Kidney (tissue), 14 donors: ENCODE results near the gene TOX3. TPM values are rescaled to one million over a fixed set of nuclear protein-coding genes. Genes with fewer than 3 reads are reported as not detected.

Experiments
- DNase-seq, 5 donors: peaks; one replicate each; pipeline ENCODE4 v3.0.0-alpha.2; 2013 to 2020
- FAIRE-seq: peaks from 2 replicates; lab custom pipeline; 2012; peaks lifted over from hg19 to GRCh38; lab: Jason Lieb, UNC
- H3K27ac ChIP-seq, 2 donors: one replicate each; pipeline ENCODE4 v1.7.0; 2013; ENCODE audit warnings: low read depth in 2 of 2, low read length in 2 of 2, inconsistent platforms in 1 of 2
- H3K27me3 ChIP-seq: one replicate; pipeline ENCODE4 v1.7.1; 2013; ENCODE audit warnings: low read length, inconsistent platforms; ENCODE audit not compliant: control insufficient read depth, insufficient read depth
- H3K36me3 ChIP-seq, 3 donors: one replicate each; pipeline versions ENCODE4 v1.7.0 to v1.7.1; 2013; ENCODE audit warnings: low read length in 3 of 3, control low read depth in 1 of 3, inconsistent platforms in 1 of 3; ENCODE audit not compliant: insufficient read depth in 3 of 3, control insufficient read depth in 2 of 3
- H3K4me1 ChIP-seq, 3 donors: one replicate each; pipeline versions ENCODE4 v1.7.0 to v1.7.1; 2013; ENCODE audit warnings: low read length in 3 of 3, inconsistent platforms in 1 of 3, low read depth in 1 of 3; ENCODE audit not compliant: control insufficient read depth in 2 of 3, insufficient read depth in 2 of 3
- H3K4me3 ChIP-seq, 3 donors: one replicate each; pipeline versions ENCODE4 v1.7.0 to v1.8.1; 2013; ENCODE audit warnings: low read length in 3 of 3, control low read depth in 1 of 3, inconsistent platforms in 1 of 3
- H3K9ac ChIP-seq, 3 donors: one replicate each; pipeline versions ENCODE4 v1.7.0 to v1.7.1; 2013; ENCODE audit warnings: low read length in 3 of 3, control low read depth in 1 of 3, inconsistent platforms in 1 of 3
- H3K9me3 ChIP-seq, 3 donors: one replicate each; pipeline versions ENCODE4 v1.7.0 to v1.7.1; 2013; ENCODE audit warnings: low read length in 3 of 3, control low read depth in 1 of 3, inconsistent platforms in 1 of 3; ENCODE audit not compliant: control insufficient read depth in 2 of 3, insufficient read depth in 1 of 3
- intact Hi-C: fragments of 100-400 bp; cut with DNase I; formaldehyde crosslinking; loops from one replicate; pipeline ENCODE4 v1.11.1; 2022
- polyA plus RNA-seq: library from polyadenylated mRNA; stranded (reverse); fragments of 350-450 nt; fragmentation: Illumina TruSeq; extraction: RNeasy Lipid Tissue Mini Kit (QIAGEN cat#74804); gene quantifications from one replicate; pipeline ENCODE4 v1.2.3, GENCODE V29; 2014; ENCODE audit warnings: low read depth, low replicate concordance; ENCODE audit not compliant: insufficient read depth
- total RNA-seq: library from RNA; stranded (reverse); fragmentation: NEBNext Ultra II Directional; extraction: Animal tissue kit (Norgen Biotek cat#: 25700); gene quantifications from one replicate; pipeline ENCODE4 v1.2.1, GENCODE V29; 2021
- TF ChIP-seq, protein P1 (sequence below): IDR thresholded peaks from 3 replicates; pipeline ENCODE4 v1.5.1; 2012; ENCODE audit warnings: mild to moderate bottlenecking, moderate library complexity, borderline replicate concordance; ENCODE audit not compliant: insufficient read depth; ENCODE audit errors: extremely low read depth
- donor health status: control.
- donor health status: control.
- donor health status: control.
- donor health status: control.
- donor health status: control.
- donor health status: DM: yes; HTN: yes; CAD: no.
- donor health status: Normal renal cell carcinoma (clear cell type).

Gene TOX3
- total and polyA plus RNA-seq, 2 donors from 2014 or later: 8.7 to 16.2 TPM

DNA sequence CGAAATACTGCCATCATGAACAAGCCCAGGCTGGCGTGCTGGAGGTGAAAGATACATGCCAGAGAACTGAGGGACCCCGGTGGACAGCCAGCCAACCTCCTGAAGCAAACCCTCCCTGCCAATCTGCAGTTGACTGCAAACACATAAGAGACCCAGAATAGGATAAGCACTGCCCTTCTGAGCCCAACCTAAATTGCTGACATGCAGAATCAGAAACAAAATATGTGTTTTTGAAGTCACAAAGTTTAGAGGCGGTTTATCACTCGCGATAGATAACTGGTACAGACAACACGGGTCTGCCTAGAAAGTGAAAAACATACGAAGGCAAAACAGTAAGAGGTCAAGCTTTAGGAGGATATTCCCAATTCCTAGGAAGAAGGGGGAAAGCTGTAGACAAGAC is 14.6 kb downstream of the TOX3 start:
- H3K9ac ChIP-seq: no peak overlapping the region
- no peak for FAIRE-seq
- no peak overlapping the region for H3K4me3 ChIP-seq
- H3K27me3 ChIP-seq: no peaks in the 10 kb centered on the region
- no peaks in the 10 kb centered on the region for H3K36me3 ChIP-seq
- H3K9me3 ChIP-seq: no peaks in the 10 kb centered on the region
- TF ChIP-seq, protein P1, sequence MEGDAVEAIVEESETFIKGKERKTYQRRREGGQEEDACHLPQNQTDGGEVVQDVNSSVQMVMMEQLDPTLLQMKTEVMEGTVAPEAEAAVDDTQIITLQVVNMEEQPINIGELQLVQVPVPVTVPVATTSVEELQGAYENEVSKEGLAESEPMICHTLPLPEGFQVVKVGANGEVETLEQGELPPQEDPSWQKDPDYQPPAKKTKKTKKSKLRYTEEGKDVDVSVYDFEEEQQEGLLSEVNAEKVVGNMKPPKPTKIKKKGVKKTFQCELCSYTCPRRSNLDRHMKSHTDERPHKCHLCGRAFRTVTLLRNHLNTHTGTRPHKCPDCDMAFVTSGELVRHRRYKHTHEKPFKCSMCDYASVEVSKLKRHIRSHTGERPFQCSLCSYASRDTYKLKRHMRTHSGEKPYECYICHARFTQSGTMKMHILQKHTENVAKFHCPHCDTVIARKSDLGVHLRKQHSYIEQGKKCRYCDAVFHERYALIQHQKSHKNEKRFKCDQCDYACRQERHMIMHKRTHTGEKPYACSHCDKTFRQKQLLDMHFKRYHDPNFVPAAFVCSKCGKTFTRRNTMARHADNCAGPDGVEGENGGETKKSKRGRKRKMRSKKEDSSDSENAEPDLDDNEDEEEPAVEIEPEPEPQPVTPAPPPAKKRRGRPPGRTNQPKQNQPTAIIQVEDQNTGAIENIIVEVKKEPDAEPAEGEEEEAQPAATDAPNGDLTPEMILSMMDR: no peak
- DNase-seq: no peak
- H3K27ac ChIP-seq: peak overlapping the region in 1 of 2 donors; percentile 15
- intact Hi-C loops: no loop called here
- H3K4me1 ChIP-seq: peaks cover 0 to 4% (median 0%) of the 10 kb centered on the region in 3 donors

DNA sequence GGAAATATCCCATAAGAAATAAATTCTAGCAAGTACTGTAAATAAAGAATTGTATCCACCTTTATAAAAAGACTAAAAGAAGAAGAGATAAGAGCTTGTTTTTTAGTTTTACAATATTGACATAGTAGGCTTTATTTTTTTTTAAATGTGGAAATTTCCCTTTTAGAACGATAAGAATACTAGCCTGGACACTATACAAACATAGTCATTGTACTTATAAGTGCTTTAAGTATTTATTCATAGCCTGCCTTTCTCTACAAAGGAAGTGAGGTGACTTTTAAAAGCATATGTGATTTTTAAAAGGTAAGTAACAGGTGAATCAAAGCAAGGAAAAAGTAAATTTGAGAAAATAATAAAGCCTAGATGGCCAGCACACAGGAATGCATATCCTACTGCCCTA is 17.7 kb downstream of the TOX3 start:
- H3K27ac ChIP-seq: no peak overlapping the region
- intact Hi-C loops: no loop called here
- DNase-seq: no peak
- H3K9me3 ChIP-seq: no peaks in the 10 kb centered on the region
- no peak overlapping the region for H3K9ac ChIP-seq
- no peak overlapping the region for H3K4me3 ChIP-seq
- FAIRE-seq: no peak
- H3K4me1 ChIP-seq: peaks cover 0 to 3% (median 0%) of the 10 kb centered on the region in 3 donors
- H3K27me3 ChIP-seq: no peaks in the 10 kb centered on the region
- TF ChIP-seq, protein P1: no peak
- no peaks in the 10 kb centered on the region for H3K36me3 ChIP-seq

GRCh38 chr16:52528393-52529065 is 18.4 kb downstream of the TOX3 start:
- Histone ChIP-seq H3K9ac (no peak overlapping the region), H3K36me3 (no peaks in the 10 kb centered on the region), H3K9me3 (no peaks in the 10 kb centered on the region), H3K4me3 (no peak overlapping the region), H3K4me1 (peaks cover 0 to 3% (median 0%) of the 10 kb centered on the region in 3 donors), H3K27ac (no peak overlapping the region), H3K27me3 (no peaks in the 10 kb centered on the region)
- intact Hi-C loops: no loop called here
- FAIRE-seq: no peak
- no peak for DNase-seq
- TF ChIP-seq, protein P1: no peak
